Measurements from ENCODE around the gene KRT73. TPM values are rescaled to one million over a fixed set of nuclear protein-coding genes. Genes with fewer than 3 reads are reported as not detected.

KRT73 gene
- total RNA-seq, 1 donor from 2014 or later, result 22.2 TPM

DNA sequence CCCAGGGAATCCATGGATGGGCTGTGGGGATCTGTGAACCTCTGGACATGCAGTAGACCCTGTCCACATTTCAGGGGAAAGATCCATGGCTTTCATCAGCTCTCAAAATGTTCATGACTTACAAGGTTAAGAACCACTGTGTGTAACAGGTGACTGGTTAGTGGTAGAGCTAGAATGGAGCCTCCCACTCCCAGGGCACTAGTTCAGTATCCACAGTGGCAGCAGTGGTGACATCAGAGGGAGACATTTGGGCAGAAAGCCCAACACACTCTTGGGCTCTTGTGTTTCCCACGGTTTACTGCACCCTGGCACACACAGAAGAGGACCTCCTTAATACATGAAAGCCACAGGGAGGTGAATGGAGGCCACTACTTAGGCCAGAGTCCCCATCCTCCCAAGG lies 53.8 kb downstream of the KRT73 start:
- DNase-seq, result no peak

DNA sequence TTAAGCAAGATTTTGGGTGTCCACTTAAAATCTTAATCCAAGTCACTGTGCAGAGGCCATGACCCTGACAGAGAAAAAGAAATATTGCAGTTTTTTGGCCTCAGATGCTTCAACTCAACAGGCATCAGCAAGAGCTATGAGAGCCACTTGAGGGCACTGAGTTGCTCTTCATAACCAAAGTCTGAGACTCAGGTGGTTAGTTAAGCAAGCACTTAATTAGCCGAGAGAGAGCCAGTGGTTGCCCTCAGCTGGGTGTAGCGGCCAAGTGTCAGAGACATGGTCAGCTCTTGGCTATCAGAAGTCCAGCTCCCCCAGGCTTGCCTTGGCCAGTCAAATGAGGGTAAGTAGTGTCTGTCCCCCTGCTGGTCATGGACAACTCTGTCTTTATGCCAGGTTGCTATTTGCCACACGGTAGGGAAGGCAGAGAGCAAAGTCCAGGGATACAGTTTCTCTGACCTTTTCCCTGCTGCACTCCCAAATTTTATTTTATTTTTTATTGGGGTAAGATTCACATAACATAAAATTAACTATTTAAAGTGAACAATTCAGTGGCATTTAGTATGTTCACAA lies 56.4 kb downstream of the KRT73 start:
- DNase-seq, result no peak

DNA sequence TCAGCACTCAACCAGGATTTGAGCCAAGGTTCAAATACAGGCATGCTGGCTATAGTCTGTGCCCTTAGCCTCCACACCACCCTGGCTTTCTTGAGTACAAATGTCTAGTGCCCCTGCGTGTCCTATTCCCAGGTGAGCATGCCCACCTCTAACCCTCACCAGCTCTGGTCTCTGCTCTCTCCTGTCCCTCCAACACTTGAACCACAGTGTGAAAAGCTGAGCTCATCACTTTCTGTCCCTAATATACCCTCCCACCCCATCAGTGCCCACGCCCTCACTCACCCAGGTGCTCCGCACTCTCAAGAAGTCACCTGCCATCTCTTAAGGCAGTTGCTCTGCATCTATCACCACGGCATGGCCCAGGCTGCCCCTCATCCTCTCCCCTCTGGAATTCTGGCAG lies 58.4 kb downstream of the KRT73 start:
- no peak for DNase-seq

DNA sequence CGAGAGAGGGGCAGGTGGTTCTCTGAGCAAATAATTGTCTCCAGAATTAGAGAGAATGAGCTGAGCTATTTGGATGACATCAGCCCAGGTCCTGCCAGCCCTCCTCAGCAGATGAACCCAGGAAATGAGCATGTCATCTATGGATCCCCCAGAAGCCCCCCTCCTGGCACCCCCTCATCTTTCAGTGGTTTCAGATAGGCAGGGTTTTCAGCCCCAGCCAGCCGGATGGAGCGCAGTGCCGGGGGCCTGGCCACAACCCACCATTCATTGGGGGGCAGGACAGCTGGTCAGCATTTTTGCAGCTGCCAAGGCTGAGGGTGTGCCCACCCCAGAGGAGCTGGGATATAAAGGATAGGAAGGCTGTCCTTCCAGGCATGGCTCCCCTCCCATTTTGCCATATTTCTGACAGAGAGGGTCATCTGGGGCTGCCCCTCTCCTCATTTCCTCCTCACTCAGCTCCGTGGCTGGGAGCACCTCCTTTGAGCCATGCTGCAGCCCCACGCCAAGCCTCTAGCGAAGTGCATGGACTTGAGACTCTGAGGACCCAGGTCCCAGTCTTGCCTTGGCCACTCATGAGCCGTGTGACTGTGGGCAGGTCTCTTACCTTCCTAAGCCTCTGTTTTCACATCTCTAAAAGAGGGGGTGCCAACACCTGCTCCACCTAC lies 59.4 kb downstream of the KRT73 start:
- DNase-seq, result no peak

Other genes starting within 250 kb of the KRT73 start
- 0.10 TPM for gene KRT84, start 232.9 kb downstream of the KRT73 start, total RNA-seq
- gene KRT82, start 212.2 kb downstream of the KRT73 start, total RNA-seq, result 15.8 TPM
- 84.8 TPM for gene KRT75, start 184.2 kb downstream of the KRT73 start, total RNA-seq
- 204 TPM for gene KRT6B, start 166.4 kb downstream of the KRT73 start, total RNA-seq
- 3.5 TPM for gene KRT6C, start 144.8 kb downstream of the KRT73 start, total RNA-seq
- gene KRT6A, start 125.3 kb downstream of the KRT73 start, total RNA-seq, result 333 TPM
- gene KRT5, start 98.2 kb downstream of the KRT73 start, total RNA-seq, result 1,515 TPM
- gene KRT71, start 65.4 kb downstream of the KRT73 start, total RNA-seq, result 454 TPM
- 133 TPM for gene KRT74, start 44.7 kb downstream of the KRT73 start, total RNA-seq
- 12.0 TPM for gene KRT72, start 17.1 kb downstream of the KRT73 start, total RNA-seq
- 12.1 TPM for gene KRT2, start 33.7 kb upstream of the KRT73 start, total RNA-seq
- 791 TPM for gene KRT1, start 61.8 kb upstream of the KRT73 start, total RNA-seq
- gene KRT77, start 85.0 kb upstream of the KRT73 start, total RNA-seq, result 110 TPM
- gene KRT76, start 158.8 kb upstream of the KRT73 start, total RNA-seq, result not detected
- gene KRT3, start 177.6 kb upstream of the KRT73 start, total RNA-seq, result 0.10 TPM
- gene KRT4, start 195.6 kb upstream of the KRT73 start, total RNA-seq, result 0.99 TPM
- gene KRT79, start 215.8 kb upstream of the KRT73 start, total RNA-seq, result 68.7 TPM
- gene KRT78, start 230.4 kb upstream of the KRT73 start, total RNA-seq, result 13.7 TPM

All from skin of body (tissue), 2 donors.